GM10847 (cell line): ENCODE results near the gene GLCCI1.

Experiments
- POLR2A ChIP-seq: IDR thresholded peaks from 2 replicates; pipeline ENCODE4 v1.6.1; 2011; ENCODE audit not compliant: insufficient read length; ENCODE audit errors: extremely low read depth

The GLCCI1 gene

DNA sequence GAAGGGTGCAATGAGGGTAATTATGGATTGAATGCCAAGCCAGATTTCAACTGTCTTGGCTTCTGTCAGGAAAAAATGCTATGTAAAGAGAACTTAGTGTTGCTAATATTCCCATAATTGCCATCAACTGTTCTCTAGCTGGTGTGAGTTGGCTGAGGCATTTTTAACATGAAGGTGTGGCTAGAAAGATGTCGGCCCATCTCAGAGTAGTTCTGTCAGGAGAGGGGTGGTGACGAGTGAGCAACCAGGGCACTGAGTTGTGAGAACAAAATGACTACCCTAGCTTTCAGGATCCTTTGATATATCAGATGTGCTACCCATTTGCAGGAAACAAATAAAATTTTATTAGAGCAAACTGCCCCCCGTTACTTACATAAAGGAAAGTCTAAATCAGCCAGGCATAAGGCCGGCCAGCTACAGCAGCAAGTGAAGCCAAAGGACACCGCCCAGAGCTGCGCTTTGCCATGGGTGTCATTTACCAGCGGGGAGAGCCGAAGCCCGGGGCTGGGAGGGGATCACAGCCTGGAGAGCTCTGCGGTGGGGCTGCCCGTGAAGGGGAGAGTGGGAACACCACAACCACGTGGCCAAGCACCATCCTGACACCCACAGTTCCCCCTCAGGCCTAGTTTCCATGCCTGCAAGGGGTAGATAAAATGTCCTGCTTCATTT is 151.9 kb downstream of the GLCCI1 start:
- no peak for TF ChIP-seq POLR2A

DNA sequence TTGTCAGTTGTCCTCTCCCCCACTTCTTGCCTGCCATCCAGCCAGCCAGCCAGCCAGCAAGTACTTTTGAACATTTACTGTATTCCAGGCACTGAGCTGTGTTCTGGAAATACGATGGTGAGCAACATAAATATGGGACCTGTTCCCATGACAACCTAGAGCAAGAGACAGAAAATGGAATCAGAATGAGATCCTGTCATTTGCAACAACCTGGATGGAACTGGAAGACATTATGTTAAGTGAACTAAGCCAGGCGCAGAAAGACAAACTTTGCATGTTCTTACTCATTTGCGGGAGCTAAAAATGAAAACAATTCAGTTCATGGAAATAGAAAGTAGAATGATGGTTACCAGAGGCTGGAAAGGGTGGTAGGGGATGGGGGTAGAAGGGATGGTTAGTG is 152.6 kb downstream of the GLCCI1 start:
- TF ChIP-seq POLR2A, result no peak

DNA sequence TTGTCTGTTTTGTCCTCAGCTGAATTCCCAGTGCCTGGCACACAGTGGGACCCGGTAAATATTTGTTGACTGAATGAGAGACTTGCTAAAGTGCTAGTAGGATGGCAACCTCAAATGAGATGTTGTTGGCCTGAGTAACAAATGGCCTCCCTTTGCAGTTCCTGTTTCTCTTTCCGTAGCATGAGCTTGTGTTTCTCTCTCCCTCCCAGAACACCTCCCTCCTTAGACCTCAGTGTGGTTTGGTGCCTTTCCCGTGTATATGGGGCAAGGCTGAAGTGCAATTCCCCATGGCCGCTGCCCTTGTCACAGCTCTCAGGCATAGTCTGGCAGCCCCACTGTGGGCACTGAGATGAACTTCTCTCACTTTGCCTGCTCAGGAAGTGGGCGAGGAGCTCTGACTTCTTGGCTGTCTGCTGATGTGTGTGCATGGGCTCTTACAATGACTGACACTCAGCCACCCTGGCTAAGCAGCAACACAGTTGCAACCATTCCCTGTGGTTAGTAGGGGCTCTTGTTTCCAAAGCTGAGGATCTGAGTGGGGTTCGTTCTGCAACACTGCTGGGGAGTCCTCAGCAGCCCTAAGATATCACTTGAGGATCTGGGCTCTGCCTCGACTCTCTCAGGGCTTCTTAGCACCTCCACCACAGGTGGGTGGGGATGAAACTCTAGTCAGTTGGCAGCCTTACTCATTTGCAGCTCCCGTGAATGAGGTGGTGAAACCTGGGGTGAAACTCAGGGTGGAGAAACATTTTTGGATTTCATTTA is 157.3 kb downstream of the GLCCI1 start:
- TF ChIP-seq POLR2A, result no peak

DNA sequence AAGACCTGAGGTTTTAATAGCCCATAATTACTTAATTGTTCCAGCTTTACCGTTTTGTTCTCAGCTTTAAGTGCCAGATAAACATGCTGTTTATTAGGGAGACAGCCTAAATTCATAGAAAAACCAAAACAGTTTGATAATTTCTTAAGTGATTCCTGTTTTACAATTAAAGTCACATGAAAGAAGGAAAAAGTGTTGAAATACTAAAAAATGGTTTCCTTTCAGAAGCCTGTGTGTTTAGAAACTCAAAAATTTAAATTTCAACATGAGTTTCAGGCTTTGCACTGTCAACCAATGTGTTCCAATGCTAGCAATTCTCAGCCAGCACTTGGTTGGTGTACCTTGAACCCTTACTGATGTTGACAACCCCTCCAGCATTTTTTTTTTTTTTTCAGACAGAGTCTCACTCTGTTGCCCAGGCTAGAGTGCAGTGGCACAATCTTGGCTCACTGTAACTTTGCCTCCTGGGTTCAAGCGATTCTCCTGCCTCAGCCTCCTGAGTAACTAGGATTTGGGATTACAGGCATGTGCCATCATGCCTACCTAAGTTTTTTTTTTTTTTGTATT is 158.1 kb downstream of the GLCCI1 start:
- no peak for TF ChIP-seq POLR2A

DNA sequence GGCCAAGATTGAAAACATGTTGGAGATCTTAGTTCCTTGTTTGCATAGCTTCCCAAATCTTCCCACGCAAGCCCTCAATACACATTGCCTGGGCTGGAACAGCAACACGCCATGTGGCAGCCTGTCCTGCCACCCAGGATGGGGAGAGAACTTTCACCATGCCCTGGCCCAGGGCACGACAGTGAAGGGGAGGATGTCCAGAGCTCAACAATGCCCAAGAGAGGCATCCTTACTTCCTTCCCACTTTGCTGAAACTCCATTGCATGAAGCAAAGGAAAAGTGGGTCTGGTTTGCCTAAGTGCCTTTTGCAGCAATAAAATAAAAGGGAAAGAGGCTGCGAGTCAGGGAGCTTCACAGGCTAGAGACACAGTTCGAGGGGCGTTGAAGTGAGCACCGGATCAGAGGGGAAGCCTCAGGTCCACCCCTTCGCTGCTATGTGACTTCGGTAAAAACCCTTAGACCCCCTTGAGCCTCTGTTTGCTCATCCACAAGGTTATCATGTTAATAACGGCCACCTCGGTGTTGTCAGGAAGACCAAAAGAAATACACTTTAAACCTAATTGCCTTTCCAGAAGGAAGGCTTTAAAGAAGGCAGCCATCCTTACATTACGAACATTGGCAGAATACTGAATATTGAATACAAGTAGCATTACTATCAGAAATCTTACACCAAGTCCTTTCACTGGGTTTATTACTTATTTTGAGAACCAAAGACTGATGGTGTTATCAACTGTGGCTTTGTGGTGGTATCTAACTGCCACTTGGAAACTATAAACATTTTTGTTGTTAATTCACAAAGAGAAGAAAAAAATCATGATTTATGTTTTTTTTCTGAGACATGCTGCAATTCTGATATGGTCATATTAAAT is 160.1 kb downstream of the GLCCI1 start:
- TF ChIP-seq POLR2A, result no peak

DNA sequence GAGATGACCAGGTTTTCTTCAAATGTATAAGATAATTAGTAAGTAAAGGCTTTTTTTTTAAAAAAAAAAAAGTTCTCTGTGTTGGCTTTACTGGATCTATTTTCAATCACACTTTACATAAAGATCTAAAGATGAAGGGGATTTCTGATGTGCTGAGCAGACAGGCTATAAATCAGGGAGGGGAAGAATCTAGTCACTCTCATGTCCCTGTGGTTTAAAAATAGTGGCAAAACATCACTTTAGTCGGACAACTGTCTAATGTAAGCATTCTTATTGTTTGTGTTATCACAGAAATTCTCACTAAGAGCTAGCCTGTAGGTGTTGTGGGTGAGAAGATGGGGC is 160.7 kb downstream of the GLCCI1 start:
- no peak for TF ChIP-seq POLR2A

DNA sequence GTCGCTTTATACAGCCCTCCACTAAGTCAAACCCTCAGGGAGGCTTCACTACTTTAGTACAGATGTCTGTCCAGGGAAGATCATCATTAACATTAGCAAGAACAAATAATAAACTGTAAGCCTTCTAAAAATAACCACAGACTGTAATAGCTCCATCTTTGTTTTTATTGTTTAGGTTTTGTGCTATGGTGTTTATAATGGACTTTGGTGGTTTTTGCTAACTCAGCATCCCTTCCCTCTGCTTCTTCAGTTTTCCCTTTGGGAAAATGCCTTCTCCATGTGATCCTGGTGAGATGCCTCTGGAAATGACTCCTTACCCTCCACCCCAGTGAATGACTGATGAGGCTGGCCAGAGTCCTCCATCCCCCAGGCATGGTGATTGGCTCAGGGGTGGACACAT is 162.1 kb downstream of the GLCCI1 start:
- TF ChIP-seq POLR2A, result no peak

DNA sequence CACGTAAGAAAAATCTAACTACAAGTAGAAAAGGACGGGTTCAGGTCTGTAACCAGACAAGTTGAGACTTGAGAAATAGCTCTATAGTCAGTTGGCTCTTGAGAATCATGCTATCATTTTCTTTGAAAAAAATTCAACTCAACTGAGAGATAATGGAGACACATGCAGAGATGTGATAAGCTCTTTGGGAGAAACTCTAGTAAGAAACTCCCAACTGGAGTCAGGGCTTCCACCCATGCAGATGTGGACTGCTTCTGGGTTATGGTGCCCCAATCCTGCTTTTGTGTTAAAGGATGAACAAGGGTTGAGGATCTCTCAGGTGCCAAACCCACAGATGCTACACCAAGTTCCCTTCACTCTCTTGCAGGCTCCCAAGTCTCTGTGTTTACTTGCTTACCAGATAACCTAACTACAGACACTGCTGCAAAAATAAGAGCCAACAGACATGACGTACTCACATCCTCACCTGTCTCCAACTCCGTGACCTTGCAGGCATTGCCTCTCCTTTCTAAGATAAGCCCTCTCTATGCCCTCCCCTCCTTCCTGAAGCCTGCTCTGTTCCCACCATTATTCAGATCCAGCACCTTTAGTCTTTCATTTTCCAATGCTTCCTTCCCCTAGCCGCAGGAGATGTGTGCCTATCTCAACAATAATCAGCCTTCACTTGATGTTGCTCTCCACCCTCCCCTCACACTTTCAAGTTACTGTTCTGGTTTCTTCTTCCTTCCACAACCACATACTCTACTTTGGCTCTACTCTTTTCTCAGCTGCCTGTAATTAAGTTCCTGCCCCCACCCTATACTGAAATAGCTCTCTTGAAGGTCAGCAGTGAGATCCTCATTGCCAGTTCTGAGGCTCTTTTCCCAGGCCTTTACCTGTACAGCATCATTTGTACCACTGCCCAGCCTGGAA is 163.4 kb downstream of the GLCCI1 start:
- TF ChIP-seq POLR2A, result no peak

DNA sequence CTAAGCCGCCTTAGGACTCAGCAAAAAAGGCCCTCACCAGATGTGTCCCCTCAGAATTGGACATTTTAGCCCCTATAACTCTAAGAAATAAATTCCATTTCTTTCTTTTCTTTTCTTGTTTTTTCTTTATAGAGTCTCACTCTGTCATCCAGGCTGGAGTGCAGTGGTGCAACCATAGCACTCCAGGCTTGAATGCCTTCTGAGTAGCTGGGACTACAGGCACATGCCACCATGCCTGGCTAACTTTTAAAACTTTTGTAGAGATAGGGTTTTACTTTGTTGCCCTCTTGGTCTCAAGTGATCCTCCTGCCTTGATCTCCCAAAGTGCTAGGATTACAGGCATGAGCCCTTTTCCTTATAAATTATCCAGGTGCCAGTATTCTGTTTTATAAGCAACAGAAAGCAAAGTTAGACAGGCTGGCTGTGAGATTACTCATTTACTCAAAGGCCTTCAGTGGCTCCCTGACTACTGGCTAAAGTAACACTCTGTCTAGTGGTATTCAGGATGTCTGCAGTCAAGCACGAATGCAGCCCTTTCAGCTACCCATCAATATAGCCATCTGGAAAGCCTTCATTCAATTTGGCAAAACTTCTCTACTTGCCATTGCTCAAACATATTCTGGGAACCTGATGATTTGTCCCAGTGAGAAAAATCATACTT is 164.7 kb downstream of the GLCCI1 start:
- no peak for TF ChIP-seq POLR2A

DNA sequence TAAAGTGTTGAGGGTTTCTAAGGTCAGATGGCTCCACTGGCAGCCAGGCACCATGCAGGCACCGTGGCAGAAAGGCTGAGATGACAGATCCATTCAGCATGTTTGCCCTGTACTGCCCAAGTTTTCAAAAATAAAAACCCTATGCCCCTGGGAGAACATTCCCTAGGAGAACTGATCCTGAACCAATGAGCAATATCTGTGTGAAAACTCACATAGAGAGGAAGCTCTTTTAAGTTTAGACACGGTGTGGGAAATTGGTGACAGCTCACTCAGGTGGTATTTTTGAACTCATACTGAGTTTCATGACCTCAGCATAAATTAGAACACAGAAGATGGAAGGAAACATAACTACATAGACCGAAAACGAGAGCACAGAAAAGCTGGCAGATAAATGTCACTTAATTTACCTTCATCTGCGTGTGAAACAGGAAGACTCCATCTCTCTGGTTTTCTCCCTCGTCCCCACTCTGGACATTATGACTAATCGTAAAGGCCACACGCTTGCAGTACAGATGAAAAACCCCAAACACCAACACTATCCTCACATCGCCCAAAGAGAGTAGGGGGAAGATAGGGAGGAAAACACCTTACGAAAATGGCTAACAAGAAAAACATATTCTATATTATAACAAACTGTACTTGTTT is 165.6 kb downstream of the GLCCI1 start:
- no peak for TF ChIP-seq POLR2A

DNA sequence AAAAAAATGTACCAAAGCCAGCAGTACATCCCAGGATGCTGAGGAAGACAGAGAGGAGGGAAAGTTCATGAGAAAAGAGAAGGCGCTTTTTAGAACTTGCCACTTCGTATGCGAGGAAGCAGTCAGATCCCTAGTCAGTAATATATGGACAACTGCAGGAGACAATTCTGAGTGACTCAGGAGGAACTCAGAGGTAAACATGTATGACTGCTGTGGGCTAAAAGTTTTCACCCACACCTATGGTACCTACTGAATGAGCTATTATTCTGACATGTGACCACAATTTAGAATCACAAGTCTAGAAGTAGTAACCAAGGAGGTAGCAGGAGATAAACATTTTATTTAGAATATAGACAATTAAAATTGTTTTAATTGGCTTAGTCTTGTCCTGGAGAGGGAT is 166.8 kb downstream of the GLCCI1 start:
- no peak for TF ChIP-seq POLR2A

DNA sequence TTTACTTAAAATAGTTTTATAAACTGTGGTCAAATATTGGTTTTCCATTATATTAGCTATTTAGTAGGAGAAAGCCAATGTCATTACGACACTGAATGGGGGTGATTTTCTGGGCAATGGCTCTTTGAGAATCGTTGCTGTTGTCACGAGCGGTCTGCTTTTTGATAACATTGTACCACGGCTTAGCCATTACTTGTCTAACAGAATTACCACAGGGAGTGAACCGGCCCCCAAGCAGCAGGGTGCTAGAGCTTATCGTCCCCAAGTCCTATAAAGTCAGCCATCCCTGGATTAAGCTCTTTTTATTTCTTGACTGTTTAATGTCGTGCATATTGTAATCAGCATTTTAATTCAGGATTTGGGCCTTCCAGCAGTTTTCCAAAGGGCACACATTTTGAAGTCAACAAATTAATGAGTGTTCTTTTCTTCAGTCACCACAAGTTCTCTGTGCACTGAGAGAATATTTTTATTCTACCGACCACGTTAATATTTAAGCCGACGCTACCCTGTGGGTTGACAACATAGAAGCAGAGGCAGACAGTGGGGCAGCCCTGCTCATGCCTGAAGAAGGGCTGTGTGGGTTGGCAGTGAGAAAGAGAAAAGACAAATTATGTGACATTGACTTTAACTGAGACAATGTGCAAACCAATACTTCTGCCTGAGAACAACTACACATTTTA is 167.6 kb downstream of the GLCCI1 start:
- TF ChIP-seq POLR2A, result no peak
